Psoas muscle (tissue), 8 donors: Measurements from ENCODE around the gene NOTCH2. TPM values are rescaled to one million over a fixed set of nuclear protein-coding genes. Genes with fewer than 3 reads are reported as not detected.
A peak's percentile ranks its signal among the peaks of the same experiment; 100 is the strongest.

Experiments used
- ATAC-seq, 4 donors: fragments of 200-7000 bp; cut with Tn5 transposase; one replicate each; pipeline ENCODE4 v1.9.1; 2020; ENCODE audit warnings: moderate library complexity in 3 of 4, mild to moderate bottlenecking in 2 of 4
- DNase-seq, 2 donors: peaks; one replicate each; pipeline ENCODE4 v3.0.0-alpha.2; 2020
- H3K27ac ChIP-seq: fragments of 200-600 bp; one replicate; pipeline ENCODE4 v1.8.0; 2022
- H3K27me3 ChIP-seq, 3 donors: fragments of 200-600 bp in 1 of 3; one replicate each; pipeline versions ENCODE4 v1.6.1 to v1.8.0; 2013 to 2022; ENCODE audit warnings: low read length in 2 of 3, mild to moderate bottlenecking in 2 of 3, moderate library complexity in 1 of 3; ENCODE audit not compliant: insufficient read depth in 3 of 3
- H3K36me3 ChIP-seq, 2 donors: fragments of 200-600 bp in 1 of 2; one replicate each; pipeline versions ENCODE4 v1.6.1 to v1.8.0; 2013 to 2022; ENCODE audit warnings: low read depth in 1 of 2, mild to moderate bottlenecking in 1 of 2, moderate library complexity in 1 of 2; ENCODE audit not compliant: insufficient read depth in 1 of 2
- H3K4me1 ChIP-seq: fragments of 200-600 bp; one replicate; pipeline ENCODE4 v1.8.0; 2022
- H3K4me3 ChIP-seq: fragments of 200-600 bp; one replicate; pipeline ENCODE4 v1.8.0; 2022; ENCODE audit warnings: mild to moderate bottlenecking
- H3K9me3 ChIP-seq: fragments of 200-600 bp; one replicate; pipeline ENCODE4 v1.8.0; 2022
- CTCF ChIP-seq: fragments of 200-600 bp; IDR thresholded peaks from one replicate; pipeline ENCODE4 v1.8.0; 2022; ENCODE audit warnings: antibody characterized with exemption
- WGBS, 3 donors: extraction: QIAGEN DNeasy Blood & Tissue Kit; methylation state at CpG; one replicate each; pipeline versions ENCODE4 v1.1.6 to v1.1.7; 2013; 5-methylcytosine and 5-hydroxymethylcytosine counted together
- intact Hi-C, 2 donors: fragments of 100-400 bp; cut with DNase I; formaldehyde crosslinking; loops; one replicate each; pipeline versions ENCODE4 v1.11.0 to v1.14.2; 2022
- polyA plus RNA-seq, 3 donors: library from polyadenylated mRNA; stranded (reverse); fragments of 200-250 nt; gene quantifications; one replicate each; pipeline ENCODE4 v1.2.3, GENCODE V29; 2013
- total RNA-seq, 4 donors: library from RNA; stranded (reverse); fragmentation: NEBNext Ultra II Directional in 2 of 4; extraction: Animal tissue kit (Norgen Biotek cat#: 25700) in 2 of 4; gene quantifications; one replicate each; pipeline versions ENCODE4 v1.2.1 to v1.2.4, GENCODE V29; 2021 to 2023
- donor health status: healthy with polysubstance abuse.
- donor health status: DM: no; HTN: no; CAD: no; lungs with moderate emphysema.
- donor health status: Bipolar disorder and iron deficiency.
- donor health status: healthy.
- donor health status: DM: yes; HTN: yes; CAD: no.
- donor health status: DM: no; HTN: no; CAD: no.
- donor health status: DM: no; HTN: no; CAD: no.
- donor health status: DM: yes; HTN: yes; CAD: no.

Gene NOTCH2
- total and polyA plus RNA-seq, 7 donors = 2.1 to 19.7 (median 15.4) TPM

GRCh38 chr1:119874186-119874585 is 195.3 kb downstream of the NOTCH2 start:
- H3K9me3 ChIP-seq = no peaks in the 10 kb centered on the region
- WGBS, 3 donors = 74 to 84% (median 82%) methylated on average over 2 of the region's 2 CpGs
- no peak overlapping the region for H3K27ac ChIP-seq
- no peaks in the 10 kb centered on the region for H3K36me3 ChIP-seq
- H3K4me1 ChIP-seq = no peaks in the 10 kb centered on the region
- DNase-seq (no peak), ATAC-seq (no peak)
- H3K27me3 ChIP-seq = peaks cover 0 to 14% (median 3%) of the 10 kb centered on the region in 3 donors
- intact Hi-C loops = no loop called here
- no peak overlapping the region for H3K4me3 ChIP-seq
- TF ChIP-seq CTCF = no peak

- H3K4me1 ChIP-seq = no peaks in the 10 kb centered on the region
- ATAC-seq = no peak
Observed at GRCh38 chr1:119873135-119874015, 196.1 kb downstream of the NOTCH2 start.

GRCh38 chr1:119871881-119872280 is 197.6 kb downstream of the NOTCH2 start:
- no peaks in the 10 kb centered on the region for H3K9me3 ChIP-seq
- no peak for TF ChIP-seq CTCF
- no peaks in the 10 kb centered on the region for H3K4me1 ChIP-seq
- no peak overlapping the region for H3K27ac ChIP-seq
- no peak for ATAC-seq
- H3K4me3 ChIP-seq = no peak overlapping the region
- intact Hi-C loops = no loop called here
- no peaks in the 10 kb centered on the region for H3K36me3 ChIP-seq
- peaks cover 0 to 14% (median 3%) of the 10 kb centered on the region in 3 donors for H3K27me3 ChIP-seq
- DNase-seq = no peak
- WGBS, 3 donors = 89% methylated on average over 4 of the region's 4 CpGs

More at GRCh38 chr1:119873135-119874015, 196.1 kb downstream of the NOTCH2 start:
- WGBS, 3 donors = 59 to 69% (median 59%) methylated on average over 4 of the region's 4 CpGs
- Histone ChIP-seq H3K4me3 (no peak overlapping the region), H3K27me3 (peaks cover 0 to 14% (median 3%) of the 10 kb centered on the region in 3 donors), H3K9me3 (no peaks in the 10 kb centered on the region), H3K36me3 (no peaks in the 10 kb centered on the region), H3K27ac (no peak overlapping the region)
- no peak for DNase-seq
- TF ChIP-seq CTCF = no peak
- intact Hi-C loops = no loop called here

GRCh38 chr1:119870917-119871596 is 198.4 kb downstream of the NOTCH2 start:
- peak; percentile 43 to 80 (median 68) for ATAC-seq
- intact Hi-C loops = no loop called here

More at GRCh38 chr1:119870917-119871596, 198.4 kb downstream of the NOTCH2 start:
- no peak overlapping the region for H3K27ac ChIP-seq
- WGBS, 3 donors = 46 to 50% (median 47%) methylated on average over 20 of the region's 20 CpGs
- H3K4me3 ChIP-seq = no peak overlapping the region
- peaks cover 0 to 14% (median 3%) of the 10 kb centered on the region in 3 donors for H3K27me3 ChIP-seq
- DNase-seq = peak; percentile 72 to 83
- no peaks in the 10 kb centered on the region for H3K36me3 ChIP-seq
- no peaks in the 10 kb centered on the region for H3K4me1 ChIP-seq
- peak; percentile 64 for TF ChIP-seq CTCF
- no peaks in the 10 kb centered on the region for H3K9me3 ChIP-seq
